WTC11 (cell line): ENCODE data around the gene PSMF1.

ENCODE experiments used
- ATF3 ChIP-seq: sonication (generic); formaldehyde crosslinking; conservative IDR thresholded peaks from 2 replicates; pipeline ENCODE4 v1.8.1; 2022; ENCODE audit warnings: mild to moderate bottlenecking, missing genetic modification reagents
- CTCF ChIP-seq: fragments of 200-600 bp; IDR thresholded peaks from 2 replicates; pipeline ENCODE4 v1.8.0; 2022; ENCODE audit warnings: antibody characterized with exemption
- ESRRA ChIP-seq: sonication (generic); formaldehyde crosslinking; IDR thresholded peaks from 2 replicates; pipeline ENCODE4 v1.8.1; 2022; ENCODE audit warnings: mild to moderate bottlenecking, missing genetic modification reagents, borderline replicate concordance
- IRF1 ChIP-seq: sonication (generic); formaldehyde crosslinking; IDR thresholded peaks from 2 replicates; pipeline ENCODE4 v1.8.0; 2023; ENCODE audit warnings: missing genetic modification reagents
- MXD4 ChIP-seq: fragments of 250-450 bp; sonication (Bioruptor Pico); IDR thresholded peaks from 2 replicates; pipeline ENCODE4 v1.8.0; 2021; ENCODE audit warnings: mild to moderate bottlenecking, moderate library complexity, borderline replicate concordance
- RELA ChIP-seq: sonication (generic); formaldehyde crosslinking; IDR thresholded peaks from 2 replicates; pipeline ENCODE4 v1.8.1; 2022; ENCODE audit warnings: missing genetic modification reagents, mild to moderate bottlenecking, borderline replicate concordance
- SMAD3 ChIP-seq: sonication (generic); formaldehyde crosslinking; IDR thresholded peaks from 2 replicates; pipeline ENCODE4 v1.8.0; 2022; ENCODE audit warnings: missing genetic modification reagents, mild to moderate bottlenecking, borderline replicate concordance
- TEAD4 ChIP-seq: sonication (generic); formaldehyde crosslinking; IDR thresholded peaks from 2 replicates; pipeline ENCODE4 v1.8.0; 2022; ENCODE audit warnings: mild to moderate bottlenecking, missing genetic modification reagents
- USF2 ChIP-seq: sonication (generic); formaldehyde crosslinking; IDR thresholded peaks from 2 replicates; pipeline ENCODE4 v1.8.1; 2023; ENCODE audit warnings: mild to moderate bottlenecking, missing genetic modification reagents, moderate library complexity
- ZBTB21 ChIP-seq: sonication (generic); formaldehyde crosslinking; IDR thresholded peaks from 2 replicates; pipeline ENCODE4 v1.8.1; 2023; ENCODE audit warnings: mild to moderate bottlenecking, missing genetic modification reagents, borderline replicate concordance
- ZBTB43 ChIP-seq: sonication (generic); formaldehyde crosslinking; IDR thresholded peaks from 2 replicates; pipeline ENCODE4 v1.8.1; 2023; ENCODE audit warnings: mild to moderate bottlenecking, missing genetic modification reagents
- ZMAT4 ChIP-seq: fragments of 250-450 bp; sonication (Bioruptor Pico); IDR thresholded peaks from 2 replicates; pipeline ENCODE4 v1.9.0; 2021; ENCODE audit warnings: mild to moderate bottlenecking
- ZNF425 ChIP-seq: fragments of 250-450 bp; sonication (Bioruptor Pico); conservative IDR thresholded peaks from 2 replicates; pipeline ENCODE4 v1.9.0; 2021; ENCODE audit warnings: mild to moderate bottlenecking

- no peak for TF ChIP-seq CTCF
- TF ChIP-seq ZNF425 (CRISPR knock-in tag) = no peak
- no peak for TF ChIP-seq RELA (CRISPR knock-in tag)
- no peak for TF ChIP-seq ZBTB43 (CRISPR knock-in tag)
- no peak for TF ChIP-seq ATF3 (CRISPR knock-in tag)
- TF ChIP-seq IRF1 (CRISPR knock-in tag) = no peak
- TF ChIP-seq SMAD3 (CRISPR knock-in tag) = no peak
- no peak for TF ChIP-seq TEAD4 (CRISPR knock-in tag)
- no peak for TF ChIP-seq ESRRA
- peak; percentile 19; the same call in 1 of the 2 replicates for TF ChIP-seq USF2 (CRISPR knock-in tag)
- no peak for TF ChIP-seq MXD4 (CRISPR knock-in tag)
- no peak for TF ChIP-seq ZMAT4
- TF ChIP-seq ZBTB21 (CRISPR knock-in tag) = no peak
Observed at GRCh38 chr20:1075616-1076015, 42.8 kb upstream of the PSMF1 start.
